GM19452 (cell line): Measurements from ENCODE around the gene ADGRG1.

Experiments used
- ATAC-seq: cut with Tn5 transposase; IDR thresholded peaks from one replicate; pipeline ENCODE4 v1.9.1; 2021; ENCODE audit not compliant: unreplicated experiment

ADGRG1 gene

GRCh38 chr16:57604177-57604576 lies 24.3 kb upstream of the ADGRG1 start:
- no peak for ATAC-seq

GRCh38 chr16:57606147-57606846 lies 22.1 kb upstream of the ADGRG1 start:
- ATAC-seq: no peak

GRCh38 chr16:57606847-57607501 lies 21.5 kb upstream of the ADGRG1 start:
- ATAC-seq: no peak

- no peak for ATAC-seq
Observed at GRCh38 chr16:57607676-57608461, 20.6 kb upstream of the ADGRG1 start.

- ATAC-seq: no peak
Observed at GRCh38 chr16:57608462-57609113, 19.8 kb upstream of the ADGRG1 start.

- peak; percentile 96 for ATAC-seq
Observed at GRCh38 chr16:57609541-57610401, 18.7 kb upstream of the ADGRG1 start.

- no peak for ATAC-seq
Observed at GRCh38 chr16:57610611-57611010, 17.8 kb upstream of the ADGRG1 start.

- ATAC-seq: no peak
Observed at GRCh38 chr16:57611181-57611580, 17.2 kb upstream of the ADGRG1 start.

- no peak for ATAC-seq
Observed at GRCh38 chr16:57611706-57612105, 16.7 kb upstream of the ADGRG1 start.

GRCh38 chr16:57612494-57612893 lies 15.9 kb upstream of the ADGRG1 start:
- ATAC-seq: no peak

- ATAC-seq: no peak
Observed at GRCh38 chr16:57613514-57613913, 14.9 kb upstream of the ADGRG1 start.

- ATAC-seq: no peak
Observed at GRCh38 chr16:57614536-57614935, 13.9 kb upstream of the ADGRG1 start.

- no peak for ATAC-seq
Observed at GRCh38 chr16:57614944-57615343, 13.5 kb upstream of the ADGRG1 start.

GRCh38 chr16:57615813-57616212 lies 12.6 kb upstream of the ADGRG1 start:
- ATAC-seq: no peak

- no peak for ATAC-seq
Observed at GRCh38 chr16:57616241-57616640, 12.2 kb upstream of the ADGRG1 start.

GRCh38 chr16:57616876-57617275 lies 11.6 kb upstream of the ADGRG1 start:
- ATAC-seq: no peak

- ATAC-seq: no peak
Observed at GRCh38 chr16:57617604-57618111, 10.8 kb upstream of the ADGRG1 start.

GRCh38 chr16:57618296-57619132 lies 9.9 kb upstream of the ADGRG1 start:
- ATAC-seq: no peak

- no peak for ATAC-seq
Observed at GRCh38 chr16:57619133-57619605, 9.3 kb upstream of the ADGRG1 start.
